Inflammatory macrophage treated with lipopolysaccharide for 4 hours (primary cell): ENCODE results near the gene GPR158.

Experiments used
- DNase-seq: peaks from one replicate; pipeline ENCODE4 v3.0.0-alpha.2; 2020

The GPR158 gene

DNA sequence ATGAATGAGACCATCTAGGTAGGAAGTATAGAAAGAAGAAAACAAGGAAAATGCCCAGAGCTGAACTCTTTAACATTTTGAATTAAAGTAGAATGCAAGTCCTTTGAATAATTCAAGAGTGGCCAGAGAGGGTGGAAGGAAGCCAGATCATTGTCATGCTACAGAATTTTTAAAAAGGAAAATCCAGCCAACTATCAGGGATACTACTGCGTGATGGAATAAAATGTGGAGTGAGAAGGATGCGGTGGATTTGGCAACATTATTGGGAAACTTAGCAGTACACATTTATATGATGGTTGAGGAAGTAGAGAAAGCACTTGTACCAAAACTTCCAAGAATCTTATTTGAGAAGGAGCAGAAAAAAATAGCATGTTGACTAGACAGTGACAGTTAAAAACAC lies 261.6 kb downstream of the GPR158 start:
- no peak for DNase-seq

GRCh38 chr10:25441270-25441669 lies 266.5 kb downstream of the GPR158 start:
- DNase-seq, result no peak

DNA sequence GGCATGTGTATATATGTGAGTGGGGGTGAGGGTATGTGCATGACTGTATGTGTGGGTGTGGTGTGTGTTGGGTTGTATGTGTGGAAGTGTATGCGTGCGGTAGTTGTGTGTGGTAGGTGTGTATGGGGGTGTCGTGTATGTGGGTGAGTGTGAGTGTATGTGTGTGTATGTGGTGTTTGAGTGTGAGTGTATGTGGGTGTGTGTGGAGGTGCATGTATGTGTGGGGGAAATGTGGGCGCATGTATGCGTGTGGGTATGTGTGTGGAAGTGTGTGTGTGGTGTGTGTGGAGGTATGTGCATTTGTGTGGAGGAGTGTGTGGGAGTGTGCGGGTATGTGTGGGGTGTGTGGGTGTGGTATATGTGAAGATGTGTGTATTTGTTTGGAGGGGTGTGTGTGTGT lies 269.5 kb downstream of the GPR158 start:
- DNase-seq, result no peak

GRCh38 chr10:25451401-25451800 lies 276.6 kb downstream of the GPR158 start:
- no peak for DNase-seq

DNA sequence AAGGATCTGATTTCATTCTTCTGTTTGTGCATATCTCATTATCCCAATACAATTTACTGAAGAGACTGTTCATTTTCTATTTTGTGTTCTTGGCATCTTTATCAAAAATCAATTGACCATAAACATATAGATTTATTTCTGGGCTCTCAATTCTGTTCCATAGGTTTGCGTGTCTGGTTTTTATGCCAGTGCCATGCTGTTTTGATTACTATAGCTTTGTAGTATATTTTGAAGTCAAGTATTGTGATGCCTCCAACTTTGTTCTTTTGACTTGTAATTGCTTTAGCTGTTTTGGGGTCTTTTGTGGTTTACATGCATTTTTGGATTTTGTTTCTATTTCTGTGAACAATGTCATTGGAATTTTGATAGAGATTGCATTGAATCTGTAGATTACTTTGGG lies 278.8 kb downstream of the GPR158 start:
- DNase-seq, result no peak

DNA sequence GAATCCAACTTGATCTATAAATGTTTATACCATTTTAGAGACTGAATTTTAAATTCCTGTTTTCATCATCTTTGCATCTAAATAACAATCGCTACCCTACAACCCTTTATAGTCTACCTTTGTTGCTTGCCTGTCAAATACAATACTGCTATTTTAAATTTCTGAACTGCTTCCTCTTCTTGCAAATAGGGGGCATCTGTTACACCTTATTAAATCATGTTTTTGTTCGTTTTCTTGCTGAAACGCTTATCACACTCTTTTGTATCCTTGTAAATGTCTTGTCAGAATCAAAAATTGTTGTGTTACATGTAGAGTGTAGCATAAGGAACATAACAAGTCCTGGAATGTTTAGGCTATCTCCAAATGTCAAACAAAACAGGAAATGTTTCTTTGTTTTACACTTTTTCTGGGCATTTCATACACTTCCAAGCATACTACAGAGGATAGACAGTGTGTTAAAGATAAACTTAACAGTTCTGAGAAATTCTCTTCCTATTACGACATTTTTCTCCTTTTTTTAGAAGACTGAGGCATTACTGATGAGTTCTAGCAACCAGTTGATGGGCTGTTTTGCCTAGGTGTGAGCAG lies 281.3 kb downstream of the GPR158 start:
- DNase-seq, result no peak

GRCh38 chr10:25457552-25457951 lies 282.8 kb downstream of the GPR158 start:
- no peak for DNase-seq

DNA sequence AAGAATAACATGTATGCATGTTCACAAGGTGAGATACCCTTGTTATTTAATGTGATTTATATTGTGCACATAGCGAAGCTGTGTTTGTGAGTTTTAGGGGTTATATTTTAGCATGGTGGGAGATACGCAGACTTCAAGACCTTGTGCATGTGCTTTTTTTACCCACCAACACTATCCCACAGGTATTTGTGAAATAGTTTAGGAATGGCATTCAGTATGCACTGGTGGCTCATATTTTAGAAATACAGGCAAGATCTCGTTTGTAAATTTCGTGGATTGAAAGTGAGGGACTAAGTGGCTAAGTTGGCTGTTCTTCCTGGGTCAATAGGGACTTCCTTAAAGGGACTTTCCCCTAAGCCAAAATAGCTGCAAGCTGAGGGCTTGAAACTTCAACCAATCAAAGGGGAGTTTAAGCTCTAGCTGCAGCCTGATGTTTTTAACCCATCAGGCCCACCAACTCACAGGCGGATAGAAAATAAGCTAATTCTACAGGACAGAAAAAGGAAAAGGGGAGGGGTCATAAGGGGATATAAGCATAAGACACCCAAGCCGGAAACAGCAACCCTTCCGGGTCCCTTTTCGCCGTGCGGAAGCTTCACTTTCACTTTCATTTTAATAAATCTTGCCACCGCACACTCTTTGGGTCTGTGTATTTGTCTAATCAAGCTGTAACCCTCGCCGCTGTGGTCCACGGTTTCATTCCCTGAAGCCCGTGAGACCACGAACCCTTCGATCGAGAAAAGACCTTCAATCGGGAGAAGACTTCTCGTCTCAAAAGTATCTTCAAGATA lies 291.0 kb downstream of the GPR158 start:
- DNase-seq, result no peak

GRCh38 chr10:25467881-25468280 lies 293.1 kb downstream of the GPR158 start:
- DNase-seq, result no peak

DNA sequence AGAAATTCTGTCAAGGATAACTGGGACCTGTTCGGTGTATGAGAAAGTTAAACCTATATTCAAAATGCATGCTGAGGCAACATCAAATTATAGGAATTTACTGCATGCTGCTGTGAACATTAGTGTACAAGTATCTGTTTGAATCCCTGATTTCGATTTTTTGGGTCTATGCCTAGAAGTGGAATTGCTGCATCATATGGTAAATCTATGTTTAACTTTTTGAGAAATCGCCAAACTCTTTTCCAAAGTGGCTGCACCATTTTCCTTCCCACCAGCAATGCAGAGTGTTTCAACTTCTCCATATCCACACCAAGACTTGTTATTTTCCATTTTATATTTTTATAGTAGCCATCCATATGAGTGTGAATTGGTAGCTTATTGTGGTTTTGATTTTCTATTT lies 306.7 kb downstream of the GPR158 start:
- DNase-seq, result no peak

DNA sequence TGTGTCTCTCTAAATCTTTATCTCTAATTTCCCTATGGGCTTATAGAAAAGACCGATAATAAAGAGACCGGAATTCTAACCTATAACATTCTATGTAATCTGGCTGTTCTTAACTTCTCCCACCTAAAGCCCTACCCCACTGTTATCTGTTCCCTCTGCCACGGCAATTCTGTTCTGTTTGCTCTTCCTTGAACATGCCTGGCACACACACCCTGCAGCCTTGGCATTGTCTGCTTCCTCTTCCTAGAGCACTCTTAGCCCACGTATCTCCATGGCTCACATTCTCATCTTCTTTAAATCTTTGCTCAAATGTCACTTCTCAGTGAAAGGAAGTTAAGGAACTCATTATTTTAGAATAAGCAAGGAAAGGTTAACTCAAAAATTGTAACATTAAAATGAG lies 309.2 kb downstream of the GPR158 start:
- DNase-seq, result no peak

DNA sequence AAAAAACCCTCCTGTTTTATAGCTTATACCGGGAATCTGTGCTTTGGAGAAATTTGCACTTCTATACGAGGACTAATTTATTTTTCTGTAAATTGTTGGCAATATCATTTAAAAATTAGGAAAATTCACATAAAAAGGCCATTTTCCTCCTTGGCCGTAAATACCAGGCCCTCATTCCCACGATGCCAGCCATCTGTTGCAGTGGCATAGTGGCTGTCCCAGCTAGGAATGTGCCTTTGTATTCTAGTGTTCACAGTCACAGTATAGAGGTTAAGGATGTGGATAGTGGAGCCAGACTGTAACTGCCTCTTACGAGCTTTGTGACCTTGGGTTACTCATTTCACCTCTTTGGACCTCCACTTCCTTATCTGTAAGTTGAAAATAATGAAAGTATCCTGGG lies 312.5 kb downstream of the GPR158 start:
- no peak for DNase-seq

DNA sequence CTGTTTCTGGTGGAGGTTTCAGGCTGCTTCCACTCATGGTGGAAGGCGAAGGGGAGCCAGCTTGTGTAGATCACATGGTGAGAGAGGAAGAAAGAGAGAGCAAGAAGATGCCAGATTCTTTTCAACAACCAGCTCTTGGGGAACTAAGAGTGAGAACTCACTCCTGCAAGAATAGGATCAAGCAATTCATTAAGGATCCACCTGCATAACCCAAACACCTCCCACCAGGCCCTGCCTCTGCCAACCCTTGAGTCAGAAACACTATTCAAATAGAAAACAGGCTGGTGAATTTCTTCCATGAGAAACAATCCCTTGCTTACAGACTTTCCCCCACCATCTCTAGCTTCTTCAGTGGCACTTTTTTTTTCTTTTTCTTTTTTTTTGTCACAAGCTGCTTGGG lies 317.2 kb downstream of the GPR158 start:
- no peak for DNase-seq

DNA sequence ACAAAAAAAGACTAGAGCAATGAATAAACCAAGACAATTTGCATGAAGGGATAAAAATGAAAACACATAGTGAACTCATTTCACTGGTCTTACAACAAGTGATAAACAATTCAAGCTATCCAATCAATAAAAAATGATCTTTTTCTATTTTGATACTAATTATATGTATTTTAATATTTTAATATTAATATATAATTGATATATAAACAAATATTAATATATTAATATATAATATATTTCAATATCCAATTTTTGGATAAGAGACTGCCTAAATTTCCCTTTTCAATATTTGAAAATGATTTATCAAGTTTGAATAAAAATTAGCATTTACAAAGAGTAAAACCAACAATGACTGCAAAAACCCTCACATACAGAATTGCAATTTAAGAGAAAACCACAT lies 317.9 kb downstream of the GPR158 start:
- no peak for DNase-seq

- DNase-seq, result no peak
Measured at GRCh38 chr10:25493122-25493893, 318.5 kb downstream of the GPR158 start.

DNA sequence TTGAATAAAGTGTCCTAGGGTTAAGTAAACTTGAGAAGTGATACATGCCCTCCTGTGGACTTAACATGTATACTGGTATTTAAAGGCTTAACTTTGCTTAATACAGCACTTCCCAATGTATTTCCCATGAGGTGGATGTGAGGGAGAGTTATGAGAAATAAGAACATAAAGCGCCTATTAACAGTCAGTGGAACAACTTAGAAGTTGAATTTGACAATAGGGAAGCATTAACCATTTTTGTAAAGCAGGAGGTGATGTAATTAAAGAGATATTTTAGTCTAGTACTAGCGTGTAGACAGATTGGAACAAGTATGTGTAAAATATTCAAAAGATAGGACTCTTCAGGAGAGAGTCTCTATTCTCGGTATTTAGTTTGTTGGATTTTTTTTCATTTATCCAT lies 322.4 kb downstream of the GPR158 start:
- DNase-seq, result no peak

GRCh38 chr10:25498645-25499044 lies 323.8 kb downstream of the GPR158 start:
- no peak for DNase-seq

GRCh38 chr10:25501912-25502311 lies 327.1 kb downstream of the GPR158 start:
- no peak for DNase-seq

GRCh38 chr10:25502453-25502852 lies 327.7 kb downstream of the GPR158 start:
- DNase-seq, result no peak

DNA sequence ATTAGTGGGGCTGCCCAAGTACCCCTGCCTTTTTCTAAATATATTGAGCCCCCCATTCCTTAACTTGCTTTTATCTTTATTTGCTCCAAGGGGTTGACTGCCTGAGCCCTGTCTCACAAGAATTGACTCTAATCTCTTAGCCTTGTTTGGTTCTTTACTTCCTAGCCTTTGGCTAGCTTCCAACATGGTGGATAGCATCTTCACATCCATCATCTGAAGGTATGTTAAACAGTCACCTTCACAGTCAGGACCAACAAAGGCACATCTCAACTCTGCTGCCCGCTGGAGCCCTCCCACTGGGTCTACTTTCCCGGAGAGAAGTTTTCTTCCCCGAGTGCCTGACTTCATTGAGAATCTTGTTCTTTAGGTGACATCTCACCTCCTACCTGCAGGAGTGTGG lies 329.5 kb downstream of the GPR158 start:
- no peak for DNase-seq

- no peak for DNase-seq
Measured at GRCh38 chr10:25504838-25505237, 330.0 kb downstream of the GPR158 start.

- DNase-seq, result no peak
Measured at GRCh38 chr10:25505466-25505865, 330.7 kb downstream of the GPR158 start.

DNA sequence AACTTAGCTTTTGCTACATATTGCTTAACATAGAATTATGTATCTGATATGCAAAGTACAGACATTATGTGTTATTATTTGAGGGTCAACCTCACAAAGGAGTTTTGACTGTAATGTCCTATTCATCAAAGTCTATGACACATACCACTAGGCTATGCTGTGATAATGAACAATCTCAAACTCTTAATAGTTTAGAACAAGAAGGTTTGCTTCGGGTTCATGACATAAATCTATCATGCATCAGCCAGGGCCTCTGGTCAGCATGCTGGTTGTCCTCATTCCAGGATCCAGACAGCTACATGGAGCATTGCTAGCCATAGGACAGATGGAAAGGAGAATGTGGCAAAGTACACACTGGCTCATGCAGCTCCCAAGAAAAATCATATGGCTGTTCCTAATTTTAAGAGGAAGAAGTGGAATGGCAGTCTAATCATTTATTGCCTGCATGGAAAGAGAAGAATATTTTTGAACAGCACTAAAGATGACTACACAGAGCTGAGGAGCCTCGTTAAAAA lies 332.1 kb downstream of the GPR158 start:
- no peak for DNase-seq
